ENCODE results near the gene CASP1.
A peak's percentile ranks its signal among the peaks of the same experiment; 100 is the strongest.
"Not testable (repeated sequence)": the region's sequence is repeated elsewhere in the genome, so short reads cannot be mapped to it uniquely, and the experiment has no call there.

Gene CASP1

DNA sequence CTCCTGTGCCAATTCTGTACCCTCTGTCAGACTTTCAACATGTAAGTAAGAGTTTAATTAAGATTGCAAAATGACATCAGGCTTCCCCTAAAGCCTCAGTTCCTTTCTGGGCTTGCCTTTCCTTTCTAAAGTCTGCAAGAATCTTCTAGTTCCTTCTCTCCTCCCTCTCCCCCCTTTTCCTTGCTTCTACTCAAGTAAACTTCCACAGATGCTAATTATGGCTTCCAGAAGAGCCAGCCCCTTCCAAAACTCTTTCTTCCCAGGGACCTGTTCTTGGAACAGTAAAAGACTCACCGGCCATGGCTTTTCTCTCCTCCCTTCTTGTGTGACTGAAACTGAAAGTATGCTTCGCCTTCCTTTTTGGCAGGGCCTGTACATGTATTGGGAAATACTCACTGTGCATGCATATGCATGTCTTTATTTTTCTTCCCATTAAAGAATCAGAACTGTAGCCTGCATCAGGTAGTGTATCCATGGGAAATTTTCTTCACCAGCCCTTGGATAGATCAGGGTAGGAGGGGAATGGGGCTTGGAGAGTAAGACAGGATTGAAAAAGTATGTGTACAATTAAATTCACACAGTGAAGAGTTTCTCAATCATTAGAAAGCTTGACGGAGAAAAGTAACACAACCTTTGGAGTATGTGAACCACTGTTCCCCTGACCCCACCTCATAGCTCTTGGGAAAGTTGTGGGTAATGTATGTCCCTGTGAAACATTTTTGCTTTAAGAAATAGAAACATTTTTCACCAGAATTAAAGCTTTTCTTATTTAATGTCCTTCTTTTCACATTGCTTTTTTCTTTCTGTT is at the start of gene CASP1:
CASP1 (minus strand) TSS at position 332 of the 808 bp plus-strand sequence; CDS start at position 301, 31 bp downstream.
- peak; percentile 48 to 71 for DNase-seq

DNA sequence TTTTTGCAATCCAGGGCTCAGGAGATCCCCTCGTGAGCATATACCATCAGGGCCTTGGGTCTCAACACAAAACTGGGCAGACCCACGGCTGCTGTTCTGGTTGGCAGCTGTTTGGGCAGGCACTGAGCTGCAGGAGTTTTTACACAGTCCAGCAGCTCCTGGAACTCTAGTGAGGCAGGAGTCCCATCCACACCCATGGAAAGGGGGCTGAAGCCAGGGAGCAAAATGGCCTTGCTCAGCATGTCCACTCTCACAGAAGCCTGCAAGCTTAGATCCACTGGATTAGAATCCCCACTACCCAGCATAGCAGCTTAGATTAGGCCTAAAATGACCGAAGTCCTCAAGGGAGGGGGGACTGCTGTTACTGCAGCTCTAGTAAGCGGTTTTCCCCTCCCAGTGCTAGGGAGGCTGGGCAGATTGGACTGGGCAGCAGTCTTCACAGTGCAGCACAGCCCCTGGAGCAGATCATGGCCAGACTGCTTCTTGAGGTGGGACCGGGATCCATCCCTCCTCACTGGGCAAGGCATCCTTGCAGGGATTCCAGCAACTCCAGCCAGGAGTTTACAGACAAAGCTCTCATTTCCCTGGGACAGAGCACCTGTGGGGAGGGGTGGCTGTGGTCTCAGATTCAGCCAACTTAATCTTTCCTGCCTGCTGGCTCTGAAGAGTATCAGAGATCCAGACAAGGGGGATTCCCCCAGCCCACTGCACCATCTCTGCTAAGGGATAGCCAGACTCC is 46.6 kb upstream of the CASP1 start:
- no peak for DNase-seq

DNA sequence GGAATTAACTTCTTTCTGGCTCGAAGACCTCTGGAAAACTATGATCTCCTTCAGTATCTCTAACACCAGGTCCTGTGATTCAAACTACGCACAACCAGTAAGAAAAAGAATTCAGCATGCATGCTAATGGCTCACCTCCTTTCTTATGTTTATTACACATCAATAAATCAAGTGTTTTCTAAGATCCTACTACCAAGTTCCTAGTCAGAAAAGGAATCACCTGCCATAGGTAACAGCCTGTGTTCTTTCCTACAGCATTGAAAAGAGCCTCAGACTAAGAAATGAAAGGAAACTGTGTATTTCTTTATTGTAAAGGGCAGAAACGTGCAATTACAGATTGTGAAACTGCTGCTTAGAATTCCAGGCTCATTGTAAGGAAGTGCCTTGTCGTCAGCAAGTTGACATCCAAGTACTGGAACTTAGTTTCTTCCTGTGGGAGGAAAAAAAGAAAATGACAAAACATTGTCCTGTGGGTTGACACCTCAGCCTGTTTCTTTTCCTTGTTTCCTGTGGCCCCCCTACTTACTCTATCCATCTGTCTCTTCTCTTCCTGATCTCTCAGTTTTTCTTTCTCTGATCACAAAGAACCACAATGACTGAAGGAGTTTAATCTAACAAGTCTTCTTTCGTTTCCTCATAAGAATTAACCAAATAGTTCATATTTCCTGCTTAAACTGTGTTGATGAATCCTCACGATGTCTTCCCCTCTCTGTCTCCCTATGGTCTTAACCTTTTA is 45.4 kb upstream of the CASP1 start:
- not testable (repeated sequence) for DNase-seq

DNA sequence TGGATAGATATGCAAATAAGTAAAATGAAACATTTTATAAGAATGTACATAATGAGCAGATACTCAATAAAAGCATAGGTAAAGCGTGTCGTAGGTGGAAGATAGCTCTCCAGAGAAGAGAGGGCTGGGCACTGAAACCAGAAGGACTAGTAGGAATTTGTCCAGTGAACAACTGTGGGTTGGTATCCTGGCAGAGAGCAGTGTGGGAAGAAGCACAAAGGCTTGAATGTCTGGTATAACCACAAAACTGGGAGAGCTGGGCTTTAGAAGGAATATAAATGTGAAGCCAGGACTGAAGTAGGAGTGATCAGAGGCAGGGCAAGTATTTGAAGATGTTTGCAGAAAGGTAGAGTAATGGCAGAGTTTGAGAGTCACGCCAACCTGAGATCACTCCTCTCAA is 43.3 kb upstream of the CASP1 start:
- no peak for DNase-seq

DNA sequence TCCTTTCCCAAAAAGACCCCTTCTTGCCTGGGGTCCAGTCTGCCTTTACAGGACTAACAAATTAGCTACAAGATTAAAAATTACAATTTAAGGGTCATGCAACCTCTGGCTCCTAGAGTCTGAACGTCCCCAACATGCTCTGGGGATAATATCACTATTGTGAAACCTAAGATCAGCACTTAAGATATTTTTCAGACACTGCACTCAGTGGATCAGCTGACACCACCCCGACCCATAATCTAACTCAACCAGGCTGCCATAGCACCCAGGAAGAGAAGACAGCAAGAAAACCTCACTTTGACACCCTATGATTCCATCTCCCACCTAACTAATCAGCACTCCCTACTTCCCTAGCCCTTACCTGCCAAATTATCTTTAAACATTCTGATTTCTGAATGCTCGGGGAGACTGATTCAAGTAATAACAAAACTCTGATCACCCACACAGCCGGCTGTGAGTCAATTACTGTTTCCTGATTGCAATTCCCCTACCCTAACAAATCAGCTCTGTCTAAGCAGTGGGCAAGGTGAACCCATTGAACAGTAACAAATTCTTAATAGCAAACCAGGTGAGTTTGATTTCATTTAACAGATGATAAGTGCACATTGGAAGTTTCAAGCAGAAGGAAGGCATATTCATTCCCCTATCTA is 42.3 kb upstream of the CASP1 start:
- DNase-seq = not testable (repeated sequence)

DNA sequence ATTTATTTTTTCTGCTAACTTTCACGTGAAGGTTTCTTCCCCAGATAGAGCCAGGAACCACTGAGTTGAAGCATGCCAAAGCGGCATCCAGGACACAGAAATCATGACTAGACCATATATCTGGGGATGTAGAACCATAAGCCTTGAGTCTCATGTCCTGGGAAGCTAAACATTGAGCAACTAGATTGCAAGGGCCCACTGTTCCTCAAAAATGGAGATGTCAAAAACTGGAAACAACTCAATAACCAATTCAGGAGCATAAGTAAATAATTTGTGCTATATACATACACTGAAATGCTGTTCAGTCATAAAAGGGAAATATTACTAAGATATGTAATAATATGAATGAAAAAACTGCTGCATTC is 39.2 kb upstream of the CASP1 start:
- DNase-seq = no peak

DNA sequence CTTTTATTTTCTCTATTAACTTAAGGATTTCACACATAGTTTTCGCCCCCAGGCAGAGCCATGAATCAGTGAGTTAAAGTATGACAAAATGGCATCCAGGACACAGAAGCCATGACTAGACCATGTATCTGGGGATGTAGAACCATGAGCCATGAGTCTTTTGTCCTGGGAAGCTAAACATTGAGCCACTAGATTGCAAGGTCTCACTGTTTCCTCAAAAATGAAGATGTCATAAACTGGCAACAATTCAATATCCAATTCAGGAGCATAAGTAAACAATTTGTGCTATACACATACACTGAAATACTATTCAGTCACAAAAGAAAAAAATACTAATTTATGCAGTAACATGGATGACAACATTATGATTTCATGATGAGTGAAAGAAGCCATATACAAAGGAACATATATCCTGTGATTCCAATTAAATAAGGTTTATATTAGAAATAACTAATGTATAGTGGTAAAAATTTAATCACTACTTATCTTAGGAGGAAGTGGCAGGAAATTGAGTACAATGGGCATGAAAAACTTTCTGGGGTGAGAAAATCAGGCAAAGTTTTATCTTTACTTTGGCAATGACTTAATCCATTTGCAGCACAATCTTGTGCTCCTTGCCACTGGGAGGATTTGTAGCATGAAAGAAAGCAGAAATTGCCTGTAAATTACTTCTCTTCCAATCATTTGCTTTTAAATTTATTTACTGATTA is 38.7 kb upstream of the CASP1 start:
- no peak for DNase-seq

DNA sequence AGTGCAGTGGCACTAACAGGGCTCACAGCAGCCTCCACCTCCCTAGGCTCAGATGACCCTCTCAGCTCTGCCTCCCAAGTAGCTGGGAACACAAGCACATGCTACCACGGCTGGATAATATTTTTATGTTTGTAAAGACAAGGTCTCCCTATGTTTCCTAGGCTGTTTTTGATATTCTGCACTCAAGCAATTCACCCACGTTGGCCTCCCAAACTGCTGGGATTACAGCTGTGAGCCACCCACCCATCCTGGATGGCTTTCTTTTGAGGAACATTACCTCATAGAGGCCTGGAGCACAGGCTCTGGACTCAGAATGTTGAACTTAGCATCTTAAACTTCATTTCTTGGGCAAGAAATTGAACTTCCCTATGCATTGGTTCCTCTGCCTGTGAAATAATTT is 37.1 kb upstream of the CASP1 start:
- DNase-seq = not testable (repeated sequence)

DNA sequence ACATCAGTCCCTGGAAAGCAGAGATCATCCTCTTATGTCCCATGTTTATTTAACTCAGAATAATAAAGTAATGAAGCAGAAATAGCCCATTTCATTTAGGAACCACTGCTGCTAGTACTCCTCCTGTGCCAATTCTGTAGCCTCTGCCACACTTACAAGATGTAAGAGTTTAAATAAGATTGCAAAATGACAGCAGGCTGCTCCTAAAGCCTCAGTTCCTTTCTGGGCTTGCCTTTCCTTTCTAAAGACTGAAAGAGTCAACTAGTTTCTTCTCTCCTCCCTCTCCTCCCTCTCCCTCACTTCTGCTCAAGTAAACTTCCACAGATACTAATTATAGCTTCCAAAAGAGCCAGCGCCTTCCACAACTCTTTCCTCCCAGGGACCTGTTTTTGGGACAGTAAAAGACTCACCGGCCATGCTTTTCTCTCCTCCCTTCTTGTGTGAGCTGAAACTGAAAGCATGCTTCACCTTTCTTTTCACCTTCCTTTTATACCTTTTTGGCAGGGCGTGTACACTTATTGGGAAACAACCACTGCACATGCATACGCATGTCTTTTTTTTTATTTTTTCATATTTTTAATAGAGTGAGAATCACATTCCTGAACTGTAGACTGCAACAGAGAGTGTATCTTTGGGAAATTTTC is 36.3 kb upstream of the CASP1 start:
- peak in 1 of 2 donors; percentile 80 for DNase-seq

DNA sequence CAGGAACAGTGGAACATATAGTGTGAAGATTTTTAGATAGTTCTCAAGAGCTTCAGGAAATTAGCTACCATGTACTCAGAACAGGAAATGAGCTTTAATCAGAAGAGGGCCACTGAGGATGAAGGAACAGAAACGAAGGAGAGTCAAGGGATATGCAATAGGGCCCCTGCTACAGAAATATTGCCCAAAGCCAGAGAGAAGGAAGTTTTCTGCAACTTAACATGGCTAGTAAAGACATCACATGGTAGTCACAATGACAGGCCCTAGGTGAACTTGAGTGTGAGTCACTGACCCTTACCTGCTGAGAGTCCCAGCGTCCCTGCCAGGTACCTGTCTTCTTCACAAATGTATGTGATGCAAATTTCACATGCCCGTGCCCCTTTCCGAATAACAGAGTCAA is 35.4 kb upstream of the CASP1 start:
- DNase-seq = peak in 1 of 2 donors; percentile 42

DNA sequence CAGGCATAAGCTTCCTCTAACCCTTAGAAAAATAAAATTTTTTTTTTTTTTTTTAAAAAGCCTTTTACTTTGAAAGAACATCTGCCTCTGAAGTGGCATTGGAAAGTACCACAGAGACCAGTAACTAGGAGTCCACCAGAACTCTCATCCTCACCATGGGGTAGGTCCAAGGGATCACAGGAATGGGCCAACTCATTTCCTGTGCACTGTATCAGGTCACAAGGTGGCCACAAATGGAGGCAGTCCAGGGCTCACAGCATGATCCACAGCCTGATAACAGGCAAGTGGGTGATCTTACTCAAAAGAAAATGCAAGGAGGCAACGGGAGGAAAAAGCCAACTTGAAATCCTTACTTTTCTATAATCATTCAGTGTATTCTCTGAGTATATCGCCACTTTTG is 34.8 kb upstream of the CASP1 start:
- DNase-seq = not testable (repeated sequence)

DNA sequence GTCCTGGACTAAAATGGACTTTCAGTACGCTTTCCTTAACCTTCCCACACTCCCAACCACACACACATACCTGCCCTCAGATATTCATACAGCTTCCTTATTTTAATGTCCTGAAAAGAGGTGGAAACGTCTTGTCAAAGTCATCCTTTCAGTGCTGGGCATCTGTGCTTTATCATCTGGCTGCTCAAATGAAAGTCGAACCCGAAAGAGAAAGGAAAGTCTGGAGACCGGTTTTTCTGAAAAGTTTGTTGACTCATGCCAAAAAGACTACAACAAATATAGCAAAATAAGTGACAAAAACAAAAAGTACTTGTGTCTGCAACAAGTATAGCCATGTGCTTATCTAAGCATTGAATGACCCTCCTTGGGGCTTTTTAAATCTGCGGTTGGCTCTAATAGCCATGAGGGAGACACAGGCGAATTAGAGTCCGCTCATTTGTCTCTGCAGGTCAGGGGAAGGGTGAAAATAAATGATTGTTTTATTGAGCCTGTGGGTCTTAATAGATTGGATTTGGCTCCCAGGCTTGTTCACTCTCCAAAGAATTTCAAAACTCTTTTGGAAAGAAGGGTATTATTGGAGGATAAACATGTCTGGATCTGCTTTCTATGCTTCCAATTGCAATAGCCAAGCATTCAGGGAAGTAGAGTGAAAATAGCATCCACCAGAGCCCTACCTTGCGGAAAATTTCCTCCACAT is 28.4 kb upstream of the CASP1 start:
- not testable (repeated sequence) for DNase-seq

DNA sequence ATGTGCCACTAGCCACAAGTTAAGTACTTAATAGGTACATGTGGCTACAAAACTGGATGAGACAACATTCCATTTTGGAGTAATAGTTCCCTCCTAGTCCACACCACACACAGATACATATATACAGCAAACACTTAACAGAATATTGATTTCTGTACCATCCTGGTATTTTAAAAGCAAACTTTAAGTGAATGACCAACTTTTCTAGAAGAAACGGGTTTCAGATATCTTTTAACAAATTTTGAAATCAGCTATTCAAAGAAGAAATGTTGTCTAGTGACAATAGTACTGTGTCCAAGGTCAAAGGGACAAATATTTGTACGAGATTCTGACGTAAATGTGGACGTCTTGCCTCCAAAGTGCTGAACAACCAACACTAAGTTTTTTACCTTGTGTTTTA is 22.5 kb upstream of the CASP1 start:
- no peak for DNase-seq

DNA sequence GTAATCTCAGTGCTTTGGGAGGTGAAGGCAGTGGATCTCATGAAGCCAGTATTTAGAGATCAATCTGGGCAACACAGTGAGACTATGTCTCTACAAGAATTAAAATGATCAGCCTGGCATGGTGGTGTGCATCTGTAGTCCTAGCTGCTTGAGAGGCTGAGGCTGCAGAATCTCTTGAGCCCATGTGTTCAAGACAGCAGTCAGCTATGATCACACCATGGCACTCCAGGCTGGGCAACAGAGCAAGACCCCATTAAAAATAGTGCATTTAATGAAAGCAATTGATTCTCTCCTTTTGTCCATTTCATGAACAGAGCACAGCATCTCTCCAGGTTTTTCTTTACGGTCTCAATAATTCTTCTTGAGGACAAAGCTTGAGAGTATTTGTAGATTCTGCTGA is 21.5 kb upstream of the CASP1 start:
- no peak for DNase-seq

DNA sequence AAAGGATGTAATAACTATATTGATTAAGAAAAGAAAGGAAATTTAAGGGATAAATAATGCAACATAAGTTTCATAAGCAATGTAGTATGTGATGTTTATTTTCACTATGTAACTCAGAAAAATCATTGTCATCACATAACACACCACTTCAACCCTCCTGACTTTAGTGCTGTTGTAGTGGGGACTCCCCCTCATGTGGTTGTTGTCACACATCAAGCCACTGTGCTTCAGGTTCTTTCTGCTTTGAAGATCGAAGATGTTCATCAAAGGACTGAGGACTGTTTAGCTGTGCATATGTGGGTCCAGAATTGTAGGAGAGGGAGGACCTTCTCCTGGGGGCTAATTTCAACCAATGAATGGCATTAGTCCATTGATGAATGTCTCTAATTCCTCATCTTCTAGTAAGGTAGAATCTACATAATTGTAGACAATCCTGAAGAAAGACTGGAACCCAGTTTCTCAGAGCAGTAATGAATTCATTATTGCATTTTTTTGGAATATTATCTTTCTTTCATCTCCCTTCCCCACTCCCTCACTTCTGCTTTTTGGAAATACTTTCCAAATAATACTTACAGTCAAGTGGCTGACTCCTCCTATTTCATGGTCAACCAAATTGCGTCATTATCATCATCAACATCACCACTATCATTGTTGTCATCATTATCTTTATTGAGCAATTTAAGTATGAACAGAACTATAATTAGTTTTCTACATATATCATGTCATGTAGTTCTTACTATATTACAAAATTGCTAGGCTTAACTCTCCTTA is 20.0 kb upstream of the CASP1 start:
- no peak for DNase-seq

DNA sequence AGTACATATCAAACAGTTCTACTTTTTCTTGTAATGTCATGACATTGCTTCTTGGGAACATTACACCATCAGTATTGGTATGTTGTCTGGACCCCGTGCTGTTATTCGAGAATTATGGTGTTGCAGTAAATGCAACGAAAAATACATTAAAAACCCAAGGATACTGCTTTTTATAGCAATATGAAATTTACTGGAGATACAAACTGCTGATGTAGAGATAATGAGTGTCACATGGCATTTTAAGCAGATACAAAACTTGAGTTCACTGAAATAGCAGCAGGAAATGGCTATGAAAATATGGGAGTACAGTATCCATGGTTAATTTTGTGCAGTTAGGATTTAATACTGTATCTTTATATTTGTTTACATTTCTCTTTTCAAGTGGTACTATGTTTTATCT is 17.5 kb upstream of the CASP1 start:
- no peak for DNase-seq

DNA sequence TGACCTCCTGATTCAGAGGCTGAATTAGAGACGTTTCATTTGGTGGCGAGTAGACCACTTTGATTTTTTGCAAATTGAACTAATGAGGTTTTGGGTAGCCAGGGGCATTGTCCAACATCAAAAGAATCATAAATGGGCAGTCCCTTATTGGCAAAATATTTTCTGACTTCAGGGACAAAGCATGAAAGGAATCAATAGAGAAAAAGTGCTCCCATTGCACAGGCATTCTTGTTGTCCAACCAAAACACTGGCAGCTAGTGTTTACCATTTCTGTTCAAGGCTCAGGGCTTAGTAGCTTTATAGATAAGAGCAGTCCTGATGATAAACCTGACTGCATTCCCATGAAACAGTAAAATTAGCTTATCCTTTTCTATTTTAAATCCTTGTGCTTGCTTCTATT is 16.6 kb upstream of the CASP1 start:
- no peak for DNase-seq

DNA sequence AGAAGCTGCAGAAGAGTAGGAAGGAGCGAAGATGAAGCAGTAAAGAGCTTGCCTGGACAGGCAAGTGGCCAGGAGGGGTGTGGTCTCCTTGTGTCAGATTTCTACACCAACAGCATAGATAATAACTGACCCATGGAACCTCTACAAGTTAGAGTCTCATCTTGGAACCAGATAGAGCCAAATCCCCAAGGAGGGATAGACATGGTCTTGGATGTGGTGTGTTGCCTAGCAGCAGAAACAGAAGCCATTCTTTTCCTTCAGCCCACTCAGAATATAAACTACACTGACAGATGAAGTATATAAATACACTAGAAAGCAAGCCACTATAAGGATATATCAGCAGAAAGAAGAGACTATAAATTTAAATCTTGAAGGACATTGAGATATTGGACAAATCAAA is 14.5 kb upstream of the CASP1 start:
- DNase-seq = no peak

DNA sequence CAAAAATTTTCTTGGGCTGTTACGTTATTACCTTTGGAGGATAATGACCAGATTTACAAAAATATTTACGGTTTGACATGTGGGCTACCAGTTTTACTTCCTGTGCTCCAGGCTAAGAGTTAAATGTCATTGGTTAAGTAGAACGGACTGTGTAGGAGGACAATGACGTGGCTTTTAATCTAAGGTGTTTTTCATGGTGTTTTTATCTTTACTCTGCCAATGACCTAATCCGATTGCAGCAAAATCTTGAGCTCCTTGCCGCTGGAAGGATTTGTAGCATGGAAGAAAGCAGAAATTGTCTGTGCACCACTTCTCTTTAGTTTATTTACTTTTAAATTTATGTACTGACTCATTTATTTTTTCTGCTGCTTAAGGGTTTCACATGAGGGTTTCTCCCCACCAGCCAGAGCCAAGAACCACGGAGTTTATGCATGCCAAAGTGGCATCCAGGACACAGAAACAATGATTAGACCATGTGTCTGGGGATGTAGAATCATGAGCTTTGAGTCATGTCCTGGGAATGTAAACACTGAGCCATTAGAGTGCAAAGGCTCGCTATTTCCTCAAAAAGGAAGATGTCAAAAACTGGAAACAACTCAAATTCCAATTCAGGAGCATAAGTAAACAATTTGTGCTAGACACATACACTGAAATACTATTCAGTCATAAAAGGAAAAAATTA is 12.1 kb upstream of the CASP1 start:
- no peak for DNase-seq
